IMR-90 (cell line): Measurements from ENCODE around the gene NME7. TPM values are rescaled to one million over a fixed set of nuclear protein-coding genes. Genes with fewer than 3 reads are reported as not detected.

ENCODE experiments used
- ATAC-seq: fragments of 200-7000 bp; cut with Tn5 transposase; 2 replicates; pipeline ENCODE4 v1.9.1; 2020; ENCODE audit warnings: low read depth, mild to moderate bottlenecking, moderate library complexity
- BruUV-seq: library from RNA; stranded (reverse); fragments of 400-500 nt; replicated peaks from 2 replicates; lab custom pipeline; 2021; lab: Mats Ljungman, UMichigan
- CTCF ChIA-PET: fragments of 300-600 bp; formaldehyde crosslinking; extraction: SDS; loops from one replicate; lab custom pipeline; 2021; ENCODE audit warnings: antibody characterized with exemption; lab: Yijun Ruan, JAX
- POLR2A ChIA-PET: fragments of 300-600 bp; sonication (Branson Sonifier 250); formaldehyde crosslinking; loops from one replicate; lab custom pipeline; 2022; ENCODE audit warnings: antibody characterized with exemption; ENCODE audit not compliant: unreplicated experiment; lab: Charles Lee
- DNase-seq: peaks from one replicate; pipeline ENCODE4 v3.0.0; 2013
- H2AFZ ChIP-seq: replicated peaks from 2 replicates; pipeline ENCODE3; 2013; ENCODE audit warnings: low read length, mild to moderate bottlenecking; ENCODE audit not compliant: poor library complexity
- H2AK5ac ChIP-seq: 2 replicates; pipeline ENCODE4 v1.6.1; 2013; ENCODE audit warnings: low read depth, low read length, inconsistent platforms
- H2AK9ac ChIP-seq: replicated peaks from 2 replicates; pipeline ENCODE3; 2013; ENCODE audit warnings: mild to moderate bottlenecking, low read depth, low read length, moderate library complexity; ENCODE audit not compliant: poor library complexity
- H2BK120ac ChIP-seq: 2 replicates; pipeline ENCODE4 v1.6.1; 2013; ENCODE audit warnings: low read depth, low read length, inconsistent platforms
- H2BK15ac ChIP-seq: 3 replicates; pipeline ENCODE4 v1.6.1; 2013; ENCODE audit warnings: low read depth, low read length, inconsistent platforms
- H2BK20ac ChIP-seq: 2 replicates; pipeline ENCODE4 v1.6.1; 2013; ENCODE audit warnings: low read depth, mild to moderate bottlenecking, inconsistent platforms, low read length, moderate library complexity
- H2BK5ac ChIP-seq: 2 replicates; pipeline ENCODE4 v1.6.1; 2013; ENCODE audit warnings: mild to moderate bottlenecking, low read depth, low read length, inconsistent platforms; ENCODE audit not compliant: poor library complexity, severe bottlenecking
- H3K14ac ChIP-seq: replicated peaks from 2 replicates; pipeline ENCODE4 v1.6.1; 2013; ENCODE audit warnings: low read depth, low read length, inconsistent platforms
- H3K18ac ChIP-seq: 2 replicates; pipeline ENCODE4 v1.6.1; 2013; ENCODE audit warnings: low read depth, low read length, control low read depth
- H3K23ac ChIP-seq: 2 replicates; pipeline ENCODE4 v1.6.1; 2013; ENCODE audit warnings: low read depth, low read length, inconsistent platforms
- H3K27ac ChIP-seq: 2 replicates; pipeline ENCODE4 v1.5.1; 2013; ENCODE audit warnings: mild to moderate bottlenecking, control low read depth, low read length; ENCODE audit not compliant: insufficient read depth
- H3K27me3 ChIP-seq: 2 replicates; pipeline ENCODE4 v1.6.1; 2013; ENCODE audit warnings: low read length; ENCODE audit not compliant: control insufficient read depth, insufficient read depth
- H3K36me3 ChIP-seq: 2 replicates; pipeline ENCODE4 v1.6.1; 2013; ENCODE audit warnings: low read length, mixed read lengths; ENCODE audit not compliant: control insufficient read depth, insufficient read depth
- H3K4ac ChIP-seq: 2 replicates; pipeline ENCODE4 v1.6.1; 2013; ENCODE audit warnings: low read depth, low read length, inconsistent platforms
- H3K4me1 ChIP-seq: 2 replicates; pipeline ENCODE4 v1.6.1; 2013; ENCODE audit warnings: low read length, mixed read lengths; ENCODE audit not compliant: control insufficient read depth, insufficient read depth
- H3K4me2 ChIP-seq: 2 replicates; pipeline ENCODE4 v1.6.1; 2013; ENCODE audit warnings: low read depth, mild to moderate bottlenecking, control low read depth, low read length, moderate library complexity
- H3K4me3 ChIP-seq: 2 replicates; pipeline ENCODE4 v1.5.1; 2013; ENCODE audit warnings: low read depth, mild to moderate bottlenecking, control low read depth, low read length, moderate library complexity; ENCODE audit not compliant: insufficient read depth
- H3K56ac ChIP-seq: 2 replicates; pipeline ENCODE4 v1.6.1; 2013; ENCODE audit warnings: low read length, inconsistent platforms; ENCODE audit not compliant: insufficient read depth; ENCODE audit errors: extremely low read depth
- H3K79me1 ChIP-seq, 2 experiments: 2 replicates each; pipeline ENCODE4 v1.6.1; 2013; ENCODE audit warnings: low read length in 2 of 2, inconsistent platforms in 1 of 2, low read depth in 1 of 2
- H3K9ac ChIP-seq: 2 replicates; pipeline ENCODE4 v1.6.1; 2013; ENCODE audit warnings: low read depth, low read length, control low read depth
- H3K9me1 ChIP-seq: 2 replicates; pipeline ENCODE4 v1.6.1; 2013; ENCODE audit warnings: low read length, inconsistent platforms; ENCODE audit not compliant: insufficient read depth
- H3K9me3 ChIP-seq: 2 replicates; pipeline ENCODE4 v1.6.1; 2013; ENCODE audit warnings: low read length; ENCODE audit not compliant: control insufficient read depth, insufficient read depth
- H4K20me1 ChIP-seq: 2 replicates; pipeline ENCODE4 v1.6.1; 2013; ENCODE audit warnings: low read length, inconsistent platforms; ENCODE audit not compliant: insufficient read depth
- H4K5ac ChIP-seq: 2 replicates; pipeline ENCODE4 v1.6.1; 2013; ENCODE audit warnings: mild to moderate bottlenecking, low read depth, low read length, control low read depth
- H4K8ac ChIP-seq, 2 experiments: 2 replicates each; pipeline ENCODE4 v1.6.1; 2013; ENCODE audit warnings: low read depth in 2 of 2, low read length in 2 of 2, control low read depth in 1 of 2, inconsistent platforms in 1 of 2
- H4K91ac ChIP-seq: 2 replicates; pipeline ENCODE4 v1.6.1; 2013; ENCODE audit warnings: low read depth, low read length, inconsistent platforms; ENCODE audit not compliant: insufficient read depth
- CEBPB ChIP-seq: IDR thresholded peaks from 2 replicates; pipeline ENCODE4 v1.6.1; 2012; ENCODE audit warnings: low read depth, low read length, improper control_type of control experiment
- CHD1 ChIP-seq: IDR thresholded peaks from 2 replicates; pipeline ENCODE4 v1.6.1; 2012; ENCODE audit warnings: low read depth, low read length, improper control_type of control experiment
- CTCF ChIP-seq: conservative IDR thresholded peaks from 2 replicates; pipeline ENCODE4 v1.5.1; 2012; ENCODE audit warnings: mild to moderate bottlenecking, low read depth, low read length, improper control_type of control experiment
- ELK1 ChIP-seq: fragments of 150-350 bp; IDR thresholded peaks from 2 replicates; pipeline ENCODE4 v1.6.1; 2016; ENCODE audit warnings: low read depth, mild to moderate bottlenecking, low read length, moderate library complexity, borderline replicate concordance
- FOS ChIP-seq: fragments of 150-350 bp; IDR thresholded peaks from 2 replicates; pipeline ENCODE4 v1.6.1; 2016; ENCODE audit warnings: low read depth, low read length
- MAFK ChIP-seq: IDR thresholded peaks from 2 replicates; pipeline ENCODE4 v1.6.1; 2012; ENCODE audit warnings: low read depth, low read length, improper control_type of control experiment
- MAZ ChIP-seq: IDR thresholded peaks from 2 replicates; pipeline ENCODE4 v1.6.1; 2012; ENCODE audit warnings: low read depth, mild to moderate bottlenecking, low read length, improper control_type of control experiment, moderate library complexity, borderline replicate concordance
- MXI1 ChIP-seq: IDR thresholded peaks from 2 replicates; pipeline ENCODE4 v1.6.1; 2012; ENCODE audit warnings: low read depth, mild to moderate bottlenecking, low read length, moderate library complexity, borderline replicate concordance
- NFE2L2 ChIP-seq: fragments of 150-350 bp; IDR thresholded peaks from 2 replicates; pipeline ENCODE4 v1.6.1; 2016; ENCODE audit warnings: low read depth, mild to moderate bottlenecking, low read length
- POLR2A ChIP-seq: IDR thresholded peaks from 2 replicates; pipeline ENCODE4 v1.6.1; 2012; ENCODE audit warnings: mild to moderate bottlenecking, low read depth, low read length
- RCOR1 ChIP-seq: IDR thresholded peaks from 2 replicates; pipeline ENCODE4 v1.6.1; 2012; ENCODE audit warnings: mild to moderate bottlenecking, low read length, improper control_type of control experiment; ENCODE audit not compliant: insufficient replicate concordance
- RFX5 ChIP-seq: IDR thresholded peaks from 2 replicates; pipeline ENCODE4 v1.8.0; 2012; ENCODE audit warnings: low read depth, mild to moderate bottlenecking, low read length, moderate library complexity
- USF2 ChIP-seq: fragments of 150-350 bp; IDR thresholded peaks from 2 replicates; pipeline ENCODE4 v1.6.1; 2017; ENCODE audit warnings: mild to moderate bottlenecking, antibody characterized with exemption, low read length, low read depth
- WGBS, 2 experiments: methylation state at CpG; one replicate each; pipeline versions ENCODE4 v1.1.5 to v1.1.7; 2013; ENCODE audit warnings: missing lambda C conversion rate in 2 of 2; ENCODE audit not compliant: insufficient read length in 1 of 2; ENCODE audit errors: extremely low coverage in 2 of 2; 5-methylcytosine and 5-hydroxymethylcytosine counted together
- dilution Hi-C: fragments of 300-500 bp; cut with HindIII; formaldehyde crosslinking; loops from one replicate; pipeline ENCODE4 v1.14.3; 2018; ENCODE audit warnings: low sequenced_read_pairs; ENCODE audit not compliant: unreplicated experiment
- in situ Hi-C: fragments of 300-500 bp; cut with MboI; formaldehyde crosslinking; loops from 3 replicates; pipeline ENCODE4 v1.14.3; 2019; ENCODE audit warnings: low sequenced_read_pairs, inconsistent platforms, mixed read lengths
- intact Hi-C: fragments of 100-400 bp; cut with micrococcal nuclease; formaldehyde crosslinking; loops from 2 replicates; pipeline ENCODE4 v1.10.0; 2022
- polyA plus RNA-seq, 3 experiments: library from polyadenylated mRNA; depleted of rRNA; stranded (reverse); fragments of >200 nt; gene quantifications; 2 replicates each; pipeline ENCODE4 v1.2.3, GENCODE V29; 2012; ENCODE audit warnings: low replicate concordance in 1 of 3
- total RNA-seq: library from RNA; depleted of rRNA; stranded (reverse); fragments of >200 nt; gene quantifications from 2 replicates; pipeline ENCODE4 v1.2.3, GENCODE V29; 2012

NME7 gene
- total and polyA plus RNA-seq, 2 of the 4 experiments (the other 2 are of a cell fraction), result 18.3 to 22.4 TPM

- 100% methylated on average over 1 of the region's 4 CpGs; no CpG with 5 or more reads in 1 of the 2 experiments for WGBS, 2 experiments
- in situ Hi-C loops, result no loop called here
- H3K4me1 ChIP-seq, result no peaks in the 10 kb centered on the region
- H2BK20ac ChIP-seq, result no peak overlapping the region
- H2AFZ ChIP-seq, result no peak overlapping the region
- H2AK9ac ChIP-seq, result no peak overlapping the region
- intact Hi-C loops, result loop anchor here (10.0 kb wide), 1 partner anchor 526 kb away; no protein-coding TSS in a partner anchor
- H3K79me1 ChIP-seq, result no peaks in the 10 kb centered on the region; a peak in 2 of 4 replicates
- peaks cover 4% of the 10 kb centered on the region; the same call in 1 of the 2 replicates for H3K36me3 ChIP-seq
- H4K8ac ChIP-seq, result no peak overlapping the region
- H3K14ac ChIP-seq, result no peak overlapping the region
- H3K4ac ChIP-seq, result no peak overlapping the region
- H3K27ac ChIP-seq, result no peak overlapping the region
- H3K9me3 ChIP-seq, result no peaks in the 10 kb centered on the region
- ChIA-PET CTCF (no interaction called here), POLR2A (no interaction called here)
- BruUV-seq, result no TSS peak
- no peaks in the 10 kb centered on the region for H3K9me1 ChIP-seq
- H2BK120ac ChIP-seq, result no peak overlapping the region
- ATAC-seq, result no peak
- no peak overlapping the region for H3K23ac ChIP-seq
- no peak overlapping the region for H3K9ac ChIP-seq
- no peak overlapping the region for H3K18ac ChIP-seq
- H3K4me2 ChIP-seq, result no peak overlapping the region
- no peak overlapping the region for H2BK15ac ChIP-seq
- no peak for TF ChIP-seq ELK1
- no peak for TF ChIP-seq CHD1
- no peak for TF ChIP-seq MXI1
- no peak for TF ChIP-seq CTCF
- TF ChIP-seq POLR2A, result no peak
- TF ChIP-seq RFX5, result no peak
- TF ChIP-seq CEBPB, result no peak
- no peak for TF ChIP-seq USF2
- no peak for TF ChIP-seq NFE2L2
- TF ChIP-seq MAZ, result no peak
- TF ChIP-seq FOS, result no peak
- TF ChIP-seq RCOR1, result no peak
- no peak for TF ChIP-seq MAFK
- no peak overlapping the region for H4K5ac ChIP-seq
- H3K56ac ChIP-seq, result no peak overlapping the region
- H3K4me3 ChIP-seq, result no peak overlapping the region
- dilution Hi-C loops, result no loop called here
- DNase-seq, result no peak
- no peak overlapping the region for H2BK5ac ChIP-seq
- no peaks in the 10 kb centered on the region for H3K27me3 ChIP-seq
- H2AK5ac ChIP-seq, result no peak overlapping the region
- no peaks in the 10 kb centered on the region for H4K20me1 ChIP-seq
- no peak overlapping the region for H4K91ac ChIP-seq
Observed at GRCh38 chr1:169130683-169131082, 236.9 kb downstream of the NME7 start.
